ENCODE data around the gene OMA1.
"Not testable (repeated sequence)": the region's sequence is repeated elsewhere in the genome, so short reads cannot be mapped to it uniquely, and the experiment has no call there.

DNA sequence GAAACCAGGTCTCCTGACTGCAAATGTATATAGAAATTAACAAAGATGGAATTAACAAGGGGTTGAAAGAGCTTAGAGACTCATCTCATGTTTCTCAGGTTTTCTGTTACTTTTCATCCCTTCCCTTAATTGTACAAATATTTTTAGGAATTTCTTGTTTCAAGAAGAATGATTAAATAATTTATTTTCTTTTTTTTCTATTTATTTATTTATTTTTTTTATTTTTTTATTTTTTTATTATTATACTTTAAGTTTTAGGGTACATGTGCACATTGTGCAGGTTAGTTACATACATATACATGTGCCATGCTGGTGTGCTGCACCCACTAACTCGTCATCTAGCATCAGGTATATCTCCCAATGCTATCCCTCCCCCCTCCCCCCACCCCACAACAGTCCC is 35.6 kb upstream of the OMA1 start:
- TF ChIP-seq, protein P1, sequence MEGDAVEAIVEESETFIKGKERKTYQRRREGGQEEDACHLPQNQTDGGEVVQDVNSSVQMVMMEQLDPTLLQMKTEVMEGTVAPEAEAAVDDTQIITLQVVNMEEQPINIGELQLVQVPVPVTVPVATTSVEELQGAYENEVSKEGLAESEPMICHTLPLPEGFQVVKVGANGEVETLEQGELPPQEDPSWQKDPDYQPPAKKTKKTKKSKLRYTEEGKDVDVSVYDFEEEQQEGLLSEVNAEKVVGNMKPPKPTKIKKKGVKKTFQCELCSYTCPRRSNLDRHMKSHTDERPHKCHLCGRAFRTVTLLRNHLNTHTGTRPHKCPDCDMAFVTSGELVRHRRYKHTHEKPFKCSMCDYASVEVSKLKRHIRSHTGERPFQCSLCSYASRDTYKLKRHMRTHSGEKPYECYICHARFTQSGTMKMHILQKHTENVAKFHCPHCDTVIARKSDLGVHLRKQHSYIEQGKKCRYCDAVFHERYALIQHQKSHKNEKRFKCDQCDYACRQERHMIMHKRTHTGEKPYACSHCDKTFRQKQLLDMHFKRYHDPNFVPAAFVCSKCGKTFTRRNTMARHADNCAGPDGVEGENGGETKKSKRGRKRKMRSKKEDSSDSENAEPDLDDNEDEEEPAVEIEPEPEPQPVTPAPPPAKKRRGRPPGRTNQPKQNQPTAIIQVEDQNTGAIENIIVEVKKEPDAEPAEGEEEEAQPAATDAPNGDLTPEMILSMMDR (optimal IDR thresholded peaks at IDR 0.05 in 1 of 3, IDR thresholded peaks at IDR 0.05 in 1 of 3, conservative IDR thresholded peaks at IDR 0.05 in 1 of 3; ENCODE audit: extremely low read depth in 1 of 3, insufficient read depth in 2 of 3, low read length in 3 of 3), result not testable (repeated sequence)
- TF ChIP-seq EZH2 (IDR thresholded peaks at IDR 0.05; ENCODE audit: low read length), result not testable (repeated sequence)

Data from keratinocyte (primary cell).